GDM1 (cell line): Measurements from ENCODE around the gene OCIAD1.

Experiments
- DNase-seq: peaks from one replicate; lab custom pipeline; 2025; lab: John Stamatoyannopoulos, UW

The OCIAD1 gene

GRCh38 chr4:48891028-48891619 is 60.2 kb downstream of the OCIAD1 start:
- DNase-seq, result no peak

GRCh38 chr4:48896845-48897244 is 66.0 kb downstream of the OCIAD1 start:
- no peak for DNase-seq

DNA sequence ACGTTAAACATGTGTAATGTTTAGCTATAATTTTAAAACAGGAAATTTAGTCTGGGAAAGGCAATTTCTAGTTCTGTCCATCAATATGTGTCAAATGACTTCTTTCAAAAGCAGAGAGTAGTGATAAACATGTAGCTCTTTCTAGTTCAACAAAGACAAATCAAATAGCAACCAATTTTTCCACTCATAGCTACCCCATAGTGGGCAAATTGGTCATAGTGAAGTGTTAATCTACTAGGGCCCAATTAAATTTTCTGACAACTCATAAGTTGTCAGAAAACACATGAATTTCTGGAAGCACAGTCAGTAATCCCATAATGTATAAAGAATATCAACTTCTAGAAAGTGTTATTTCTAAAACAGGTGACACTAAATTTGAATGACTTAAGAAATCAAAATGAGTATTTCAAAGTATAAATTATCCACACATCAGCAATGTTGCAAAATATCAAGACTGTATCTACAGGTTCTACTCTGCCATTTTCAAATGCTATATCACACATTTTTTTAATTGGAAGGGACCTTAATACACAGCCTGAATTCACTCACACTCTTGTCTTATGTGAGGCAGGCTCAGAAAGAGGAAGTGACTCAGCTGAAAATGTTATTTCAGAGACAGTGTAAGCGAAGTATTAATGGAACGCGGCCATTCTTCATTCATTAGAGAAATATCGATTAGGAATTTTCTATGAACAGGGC is 68.0 kb downstream of the OCIAD1 start:
- DNase-seq, result no peak

- DNase-seq, result no peak
These were observed 68.5 kb downstream of the OCIAD1 start for GRCh38 chr4:48899432-48899749.

DNA sequence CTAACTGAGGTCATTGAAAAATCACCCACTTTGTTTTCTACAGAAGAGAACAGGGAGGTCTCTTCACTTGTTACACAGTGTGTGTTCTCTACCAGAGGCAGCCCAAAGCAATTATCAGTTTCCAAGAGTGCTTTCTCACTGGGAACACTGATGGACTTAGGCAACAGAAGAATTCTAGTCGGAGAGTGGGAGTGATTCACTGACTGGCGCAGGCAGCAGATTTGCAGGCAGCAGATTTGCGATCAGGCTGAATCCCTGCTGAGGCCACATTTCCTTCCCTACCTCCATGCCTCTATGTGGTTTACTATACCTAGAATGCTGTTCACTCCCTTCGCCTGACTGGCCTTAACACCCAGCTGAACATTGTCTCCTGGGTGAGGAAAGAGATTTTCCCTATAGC is 69.1 kb downstream of the OCIAD1 start:
- no peak for DNase-seq

GRCh38 chr4:48901196-48901595 is 70.3 kb downstream of the OCIAD1 start:
- DNase-seq, result no peak

DNA sequence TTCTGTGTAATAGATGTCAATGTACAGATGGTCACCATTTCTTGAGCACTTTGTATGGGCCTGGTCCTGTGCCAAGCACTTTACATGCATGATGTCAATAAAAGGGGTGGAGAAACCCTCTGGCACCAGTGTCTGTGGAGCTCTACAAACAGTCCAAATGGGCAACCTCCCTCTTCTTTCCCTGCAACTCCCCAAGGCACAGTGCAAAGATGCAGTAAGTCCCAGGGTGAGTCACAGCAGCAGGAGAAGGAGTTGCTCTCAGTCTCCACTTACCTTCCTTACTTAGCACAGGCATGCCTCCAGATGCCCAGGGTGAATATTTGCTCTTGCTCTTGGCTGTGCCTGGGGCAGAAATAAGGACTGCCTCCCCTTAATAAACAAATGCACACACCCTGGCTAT is 71.4 kb downstream of the OCIAD1 start:
- DNase-seq, result no peak

DNA sequence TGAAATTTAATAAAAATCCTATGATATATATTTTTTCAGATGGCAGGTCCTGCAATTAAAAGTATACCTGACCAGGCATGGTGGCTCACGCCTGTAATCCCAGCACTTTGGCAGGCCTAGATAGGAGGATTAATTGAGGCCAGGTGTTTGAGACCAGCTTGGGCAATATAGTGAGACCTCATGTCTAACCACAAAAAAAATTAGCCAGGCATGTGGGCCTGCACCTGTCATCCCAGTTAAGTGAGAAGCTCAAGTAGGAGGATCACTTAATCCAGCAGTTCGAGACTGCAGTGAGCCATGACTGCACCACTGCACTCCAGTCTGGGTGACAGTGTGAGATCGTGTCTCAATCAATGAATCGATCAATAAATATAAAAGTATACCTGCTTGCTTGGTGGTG is 73.2 kb downstream of the OCIAD1 start:
- DNase-seq, result no peak

- DNase-seq, result no peak
These were observed 73.8 kb downstream of the OCIAD1 start for GRCh38 chr4:48904541-48905142.

DNA sequence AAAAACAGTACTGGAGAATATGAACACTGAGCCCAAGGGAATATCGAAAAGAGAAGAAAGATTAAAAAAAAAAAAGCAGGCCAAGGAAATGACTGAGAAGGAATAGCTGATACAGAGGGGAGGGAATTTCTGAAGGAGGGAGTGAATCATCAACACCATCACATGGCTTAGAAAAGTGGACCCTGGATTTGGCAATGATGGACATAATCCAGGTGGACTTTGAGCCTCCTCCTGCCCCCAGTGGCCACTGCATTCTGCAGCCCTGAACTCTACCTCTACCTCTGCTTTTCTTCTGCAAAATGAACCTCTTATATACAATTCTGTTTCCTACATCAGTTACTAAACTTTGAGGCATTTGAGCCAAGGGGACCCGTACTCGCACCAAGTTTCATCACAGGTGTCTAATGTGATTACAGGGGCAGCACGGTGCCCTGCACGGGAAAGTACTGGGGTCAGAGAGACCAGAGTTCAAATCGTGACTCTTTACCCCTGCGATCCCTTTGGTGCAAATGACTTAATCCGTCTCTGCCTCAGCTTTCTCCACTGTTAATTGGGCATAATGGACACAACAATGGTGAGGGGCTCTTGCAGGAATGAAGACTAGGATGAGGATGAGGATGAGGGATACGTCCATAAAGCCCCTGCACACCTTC is 74.6 kb downstream of the OCIAD1 start:
- DNase-seq, result no peak

- DNase-seq, result no peak
These were observed 75.6 kb downstream of the OCIAD1 start, which contains the start of gene OCIAD2 for GRCh38 chr4:48906206-48907173. Gene OCIAD2, minus strand, starts transcription at chr4:48906774. Its CDS starts 2,225 bp downstream, at chr4:48904549.

DNA sequence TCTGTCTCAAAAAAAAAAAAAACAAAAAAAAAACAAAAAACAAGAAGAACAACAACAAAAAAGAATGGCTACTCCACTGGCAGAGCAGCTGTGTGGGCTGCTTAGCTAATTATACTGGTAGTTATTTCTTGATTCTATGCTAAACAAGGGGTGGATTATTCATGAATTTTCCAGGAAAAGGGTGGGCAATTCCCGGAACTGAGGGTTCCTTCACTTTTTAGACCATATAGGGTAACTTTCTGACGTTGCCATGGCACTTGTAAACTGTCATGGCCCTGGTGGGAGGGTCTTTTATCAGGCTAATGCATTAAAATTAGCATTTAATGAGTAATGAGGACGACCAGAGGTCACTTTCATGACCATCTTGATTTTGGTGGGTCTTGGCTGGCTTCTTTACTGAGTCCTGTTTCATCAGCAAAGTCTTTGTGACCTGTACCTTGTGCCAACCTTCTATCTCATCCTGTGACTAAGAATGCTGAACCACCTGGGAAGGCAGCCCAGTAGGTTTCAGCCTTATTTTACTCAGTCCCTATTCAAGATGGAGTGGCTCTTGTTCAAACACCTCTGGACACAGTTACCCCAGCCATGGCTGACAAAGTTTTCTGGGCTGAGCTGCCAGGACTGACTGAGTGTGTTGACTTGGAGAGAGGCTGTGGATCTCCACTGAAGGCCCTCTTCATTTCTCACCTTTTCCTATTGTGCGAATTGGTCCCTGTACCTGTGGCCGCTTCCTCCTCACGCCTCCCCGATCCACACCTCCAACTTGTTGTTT is 77.0 kb downstream of the OCIAD1 start:
- DNase-seq, result no peak

DNA sequence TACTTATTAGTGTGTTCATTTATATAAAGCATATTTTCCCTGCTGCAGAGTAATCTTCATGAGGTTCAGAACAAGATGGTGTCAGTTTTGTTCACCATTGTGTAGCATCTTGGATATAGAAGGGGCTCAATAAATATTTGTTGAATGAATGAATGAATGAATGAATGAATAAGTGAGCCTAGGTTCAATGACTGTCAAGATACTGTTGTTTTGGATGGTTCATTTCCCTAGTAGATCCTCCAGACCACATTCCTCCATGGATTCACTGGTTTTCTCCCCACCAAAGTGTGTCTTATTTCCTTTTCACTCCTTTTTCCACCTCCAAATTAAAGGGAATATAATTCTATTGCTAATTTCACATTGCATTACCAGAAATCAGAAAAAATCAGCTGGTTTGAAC is 77.8 kb downstream of the OCIAD1 start:
- DNase-seq, result no peak

DNA sequence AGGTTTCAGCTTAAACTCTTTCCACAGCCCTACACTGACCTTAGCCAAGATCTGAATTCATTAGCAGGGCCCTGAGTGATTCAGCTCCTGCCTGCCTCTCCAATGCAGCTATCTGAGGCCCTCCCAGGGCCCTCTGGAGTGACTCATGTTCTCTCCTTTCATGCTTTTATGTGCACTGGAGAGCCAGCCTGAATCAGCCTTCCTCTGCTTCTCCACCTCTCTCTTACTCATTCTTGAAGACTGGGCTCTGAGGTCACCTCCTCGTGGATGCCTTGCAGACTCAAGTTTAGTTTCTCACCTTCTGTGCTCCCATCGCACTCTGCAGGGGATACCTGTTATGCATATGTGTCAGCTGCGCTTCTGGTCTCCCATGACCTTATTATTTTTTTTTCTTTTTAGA is 78.8 kb downstream of the OCIAD1 start:
- DNase-seq, result no peak

DNA sequence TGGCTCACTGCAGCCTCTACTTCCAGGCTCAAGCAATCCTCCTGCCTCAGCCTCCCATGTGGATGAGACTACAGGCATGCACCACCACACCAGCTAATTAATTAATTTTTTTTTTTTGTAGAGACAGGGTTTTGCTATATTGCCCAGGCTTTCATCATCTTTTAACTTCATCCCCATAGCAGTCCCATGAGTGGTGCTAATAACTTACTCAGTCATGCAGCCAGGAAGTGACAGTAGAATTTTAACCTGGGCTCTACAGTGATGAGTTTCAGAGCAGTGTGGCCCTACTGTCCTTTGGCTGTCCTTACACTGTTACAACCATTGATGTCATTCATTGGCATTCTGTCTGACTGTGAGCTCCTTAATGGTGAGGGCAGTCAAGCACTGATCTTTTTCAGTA is 79.6 kb downstream of the OCIAD1 start:
- no peak for DNase-seq
